Kasumi-1 (cell line): ENCODE results near the gene FLYWCH2.
A peak's percentile ranks its signal among the peaks of the same experiment; 100 is the strongest.

Experiments
- DNase-seq, 2 experiments: peaks; one replicate each; lab custom pipeline; 2025; lab: John Stamatoyannopoulos, UW

The FLYWCH2 gene

DNA sequence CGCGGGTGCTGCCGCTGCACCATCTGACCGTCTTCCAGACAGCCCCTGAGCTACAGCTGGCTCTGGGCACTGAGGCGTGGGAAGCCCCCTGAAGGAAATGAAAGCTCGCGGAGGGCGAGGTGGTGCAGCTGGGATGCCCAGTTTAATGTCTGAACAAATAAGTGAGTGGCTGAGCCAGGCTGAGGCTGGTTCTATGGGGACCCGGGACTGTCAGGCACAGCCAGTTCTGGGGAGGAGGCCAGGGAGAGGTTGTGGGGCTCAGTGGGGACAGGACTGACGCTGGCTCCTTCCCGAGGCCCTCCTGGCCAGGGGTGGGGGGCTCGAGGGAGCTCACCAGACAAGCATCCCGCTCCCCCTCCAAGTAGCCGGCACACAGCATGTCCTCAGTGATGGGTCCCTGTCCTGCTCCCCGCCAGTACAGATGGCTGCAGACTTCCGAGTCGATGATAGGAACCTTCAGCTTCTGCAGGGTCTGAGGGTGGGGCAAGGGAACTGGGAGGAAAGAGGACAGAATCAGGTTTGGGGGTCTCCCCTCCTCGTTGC, 29.4 kb upstream of the FLYWCH2 start:
- DNase-seq = no peak

DNA sequence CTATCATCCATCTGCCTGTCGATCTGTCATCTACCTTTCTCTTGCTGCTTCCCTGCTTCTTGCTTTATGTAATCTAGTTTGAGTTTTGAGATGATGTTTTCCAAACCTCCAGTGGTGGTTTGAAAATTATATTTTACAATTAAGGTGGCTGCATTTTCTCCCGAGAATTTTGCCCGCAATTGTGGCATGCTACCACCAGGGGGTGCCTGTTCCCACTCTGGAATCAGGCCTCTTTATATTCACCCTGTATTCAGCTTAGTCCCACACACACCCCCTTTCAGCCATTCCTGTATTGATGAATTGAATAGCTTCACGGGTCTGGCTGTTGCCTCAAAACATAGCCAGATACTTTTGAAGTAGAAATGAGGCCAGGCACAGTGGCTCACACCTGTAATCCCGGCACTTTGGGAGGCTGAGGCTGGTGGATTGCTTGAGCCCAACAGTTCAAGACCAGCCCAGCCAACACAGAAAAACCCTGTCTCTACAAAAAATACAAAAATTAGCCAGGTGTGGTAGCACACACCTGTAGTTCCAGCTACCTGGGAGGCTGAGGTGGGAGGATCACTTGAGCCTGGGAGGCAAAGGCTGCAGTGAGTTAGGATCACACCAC, 28.2 kb upstream of the FLYWCH2 start:
- DNase-seq = no peak

DNA sequence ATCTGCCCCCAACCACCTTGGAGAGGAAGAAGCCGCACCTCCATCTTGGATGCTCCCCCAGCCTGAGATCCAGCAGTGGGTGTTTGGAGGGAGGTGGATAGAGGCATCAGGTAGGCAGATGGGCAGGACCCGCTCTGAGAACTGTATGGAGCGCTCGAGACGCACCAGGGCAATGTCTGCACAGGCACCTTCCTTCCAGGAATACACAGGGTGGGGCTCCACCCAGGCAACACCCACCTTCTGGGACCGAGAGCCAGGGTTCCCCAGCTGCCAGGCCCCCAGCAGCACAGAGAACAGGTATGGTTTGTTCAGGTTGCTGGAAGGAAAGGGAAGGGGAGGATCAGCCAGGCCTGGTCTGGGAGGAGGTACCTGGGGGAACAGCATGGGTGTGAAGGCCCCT, 27.5 kb upstream of the FLYWCH2 start:
- no peak for DNase-seq

DNA sequence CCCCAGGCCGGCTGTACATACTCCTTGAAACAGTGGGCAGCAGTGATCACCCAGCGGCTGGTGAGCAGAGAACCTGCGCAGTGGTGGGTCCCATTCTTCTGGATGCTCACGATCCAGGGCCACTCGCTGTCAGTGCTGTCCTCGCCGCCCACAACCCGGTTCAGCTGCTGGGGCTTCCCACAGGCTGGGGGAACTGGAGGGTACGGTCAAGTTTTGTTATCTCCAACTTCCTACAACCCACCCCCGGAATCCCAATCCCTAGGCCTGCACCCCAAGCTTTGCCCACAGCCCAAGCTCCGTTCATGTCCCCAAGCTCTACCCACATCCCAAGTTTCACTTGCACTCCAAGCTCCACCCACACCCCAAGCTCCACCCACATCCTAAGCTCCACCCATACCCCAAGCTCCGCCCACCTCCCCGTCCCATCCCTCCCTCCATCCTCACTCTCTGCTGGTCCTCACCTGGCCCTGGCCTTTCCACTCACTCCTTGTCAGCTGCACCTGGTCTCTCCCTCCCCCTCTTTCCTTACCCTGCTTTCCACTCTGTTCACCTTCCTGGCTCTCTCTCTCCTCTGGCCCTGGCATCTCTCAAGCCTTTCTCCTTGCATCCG, 26.8 kb upstream of the FLYWCH2 start:
- no peak for DNase-seq

DNA sequence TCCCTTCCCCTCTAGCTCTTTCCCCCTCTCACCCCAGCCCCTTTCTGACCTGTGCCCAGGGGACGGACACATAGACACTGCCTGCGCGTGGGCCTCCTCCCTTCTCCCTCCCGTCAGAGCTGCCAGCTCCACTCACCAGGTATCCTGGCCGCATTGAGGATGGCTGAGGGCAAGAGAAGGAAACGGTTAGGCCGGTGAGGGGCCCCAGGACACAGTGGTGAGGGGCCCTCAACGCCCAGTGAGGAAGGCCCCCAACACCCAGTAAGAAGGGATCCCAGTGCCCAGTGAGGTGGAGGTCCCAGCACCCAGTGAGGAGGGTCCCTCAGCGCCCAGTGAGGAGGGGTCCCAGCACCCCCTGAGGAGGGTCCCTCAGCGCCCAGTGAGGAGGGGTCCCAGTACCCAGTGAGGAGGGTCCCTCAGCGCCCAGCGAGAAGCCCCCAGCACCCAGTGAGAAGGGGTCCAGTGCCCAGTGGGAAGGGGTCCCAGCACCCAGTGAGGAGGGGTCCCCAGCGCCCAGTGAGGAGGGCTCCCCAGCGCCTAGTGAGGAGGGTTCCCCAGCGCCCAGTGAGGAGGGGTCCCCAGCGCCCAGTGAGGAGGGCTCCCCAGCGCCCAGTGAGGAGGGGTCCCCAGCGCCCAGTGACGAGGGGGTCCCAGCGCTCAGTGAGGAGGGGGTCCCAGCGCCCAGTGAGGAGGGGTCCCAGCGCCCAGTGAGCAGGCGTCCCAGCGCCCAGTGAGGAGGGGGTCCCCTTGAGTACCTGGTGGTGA, 26.1 kb upstream of the FLYWCH2 start:
- DNase-seq = no peak

DNA sequence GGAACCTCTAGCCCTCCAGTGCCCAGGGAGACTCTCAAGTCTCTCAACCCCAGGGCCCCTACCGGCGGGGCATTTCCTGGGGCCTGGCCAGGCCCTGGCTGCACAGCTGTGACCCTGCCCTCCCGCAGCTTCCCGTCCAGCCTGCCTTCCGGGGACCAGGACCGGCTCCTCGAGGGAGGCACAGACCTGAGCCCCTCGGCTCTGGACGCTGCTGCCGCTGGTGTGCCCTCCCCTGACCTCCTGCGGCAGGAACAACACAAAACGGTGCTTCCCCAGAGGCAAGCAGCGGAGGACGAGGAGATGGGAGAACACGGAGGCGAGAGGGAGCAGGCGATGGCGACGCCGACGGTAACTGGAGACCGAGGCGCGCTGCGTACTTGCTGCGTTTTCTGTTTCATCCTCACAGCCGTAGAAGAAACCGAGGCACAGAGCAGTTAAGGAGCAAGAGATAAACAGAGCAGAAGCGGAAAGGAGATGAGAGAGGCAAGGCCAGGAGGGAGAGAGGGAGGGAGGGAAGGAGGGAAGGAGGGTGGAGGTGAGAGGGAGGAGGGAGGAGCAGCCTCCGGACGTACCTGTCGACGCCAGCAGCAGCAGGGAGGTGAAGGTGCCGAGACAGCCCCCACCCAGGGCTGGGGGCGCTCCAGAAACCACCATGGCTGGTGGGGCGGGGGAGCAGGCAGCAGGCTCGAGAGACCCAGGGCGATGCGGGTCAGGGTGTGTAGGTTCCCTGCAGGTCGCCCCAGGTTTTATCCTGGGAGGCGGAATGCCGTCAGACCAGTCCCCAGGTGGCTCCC, 25.4 kb upstream of the FLYWCH2 start, which contains the start of gene PRSS22:
TSS of gene PRSS22 (minus strand) at position 720 of the 794 bp plus-strand sequence. CDS start at position 654, 66 bp downstream.
- DNase-seq = no peak

DNA sequence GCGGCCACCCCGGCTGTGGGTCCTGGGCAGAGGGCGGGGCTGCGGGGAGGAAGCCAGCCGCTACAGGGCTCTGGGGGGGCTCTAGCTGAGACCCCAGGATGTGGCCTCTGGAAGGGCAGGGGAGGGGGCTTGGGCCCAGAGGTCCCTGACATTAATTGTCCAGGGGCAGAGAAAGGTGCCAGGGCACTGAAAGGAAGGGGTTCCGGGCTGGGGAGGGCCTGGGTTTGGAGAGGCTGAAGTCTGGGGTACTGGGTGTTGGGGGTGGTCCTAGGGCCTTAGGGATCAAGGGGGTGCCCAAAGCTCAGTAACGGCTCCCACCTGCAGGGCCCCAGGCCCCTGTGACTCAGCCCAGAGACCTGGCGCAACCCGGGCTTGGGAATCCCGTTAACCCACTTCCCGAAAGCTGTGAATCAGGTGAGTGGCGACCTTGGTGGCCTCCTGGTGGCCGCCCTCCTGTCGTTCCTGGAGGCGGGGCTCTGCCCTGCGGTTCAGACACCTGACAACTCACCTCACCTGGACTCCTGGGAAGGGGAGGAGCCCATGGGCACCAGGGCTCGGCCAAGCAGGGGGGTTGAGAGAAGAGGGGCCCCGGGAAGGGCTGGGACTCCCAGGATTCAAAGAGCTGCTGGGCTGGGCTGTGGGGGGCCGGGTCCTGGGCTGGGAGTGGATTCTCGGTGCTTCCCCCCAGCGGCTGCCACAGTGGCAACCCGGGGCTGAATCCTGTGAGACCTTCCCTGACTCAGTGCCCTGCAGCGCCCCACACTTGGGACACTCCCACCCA, 24.6 kb upstream of the FLYWCH2 start:
- DNase-seq = no peak

DNA sequence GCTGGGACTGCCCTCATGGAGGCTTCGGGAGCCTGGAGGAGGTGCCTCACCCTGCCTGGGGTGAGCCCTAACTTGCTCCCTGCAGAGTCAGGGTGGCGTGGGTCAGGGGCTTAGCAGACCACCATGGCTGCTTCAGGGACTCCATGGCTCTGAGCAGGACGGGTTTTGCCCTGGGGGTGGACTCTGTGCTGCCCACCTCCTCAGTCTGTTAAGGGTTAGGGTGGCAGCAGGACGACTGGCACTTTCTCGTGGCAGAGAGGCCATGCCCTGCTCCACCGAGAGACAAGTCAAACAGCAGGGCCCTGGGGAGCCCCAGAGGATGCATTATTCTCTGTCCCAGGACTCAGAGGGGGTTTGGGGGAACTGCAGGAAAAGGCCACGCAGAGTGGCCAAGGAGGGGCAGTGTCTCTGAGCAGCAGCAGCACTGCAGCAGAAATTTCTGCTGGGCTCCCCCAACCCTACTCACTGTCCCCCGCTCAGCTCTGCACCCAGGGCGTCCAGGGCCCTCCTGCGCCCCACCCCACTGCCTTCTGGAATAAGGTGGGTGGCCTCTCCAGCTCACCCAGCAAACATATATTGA, 23.2 kb upstream of the FLYWCH2 start:
- no peak for DNase-seq

DNA sequence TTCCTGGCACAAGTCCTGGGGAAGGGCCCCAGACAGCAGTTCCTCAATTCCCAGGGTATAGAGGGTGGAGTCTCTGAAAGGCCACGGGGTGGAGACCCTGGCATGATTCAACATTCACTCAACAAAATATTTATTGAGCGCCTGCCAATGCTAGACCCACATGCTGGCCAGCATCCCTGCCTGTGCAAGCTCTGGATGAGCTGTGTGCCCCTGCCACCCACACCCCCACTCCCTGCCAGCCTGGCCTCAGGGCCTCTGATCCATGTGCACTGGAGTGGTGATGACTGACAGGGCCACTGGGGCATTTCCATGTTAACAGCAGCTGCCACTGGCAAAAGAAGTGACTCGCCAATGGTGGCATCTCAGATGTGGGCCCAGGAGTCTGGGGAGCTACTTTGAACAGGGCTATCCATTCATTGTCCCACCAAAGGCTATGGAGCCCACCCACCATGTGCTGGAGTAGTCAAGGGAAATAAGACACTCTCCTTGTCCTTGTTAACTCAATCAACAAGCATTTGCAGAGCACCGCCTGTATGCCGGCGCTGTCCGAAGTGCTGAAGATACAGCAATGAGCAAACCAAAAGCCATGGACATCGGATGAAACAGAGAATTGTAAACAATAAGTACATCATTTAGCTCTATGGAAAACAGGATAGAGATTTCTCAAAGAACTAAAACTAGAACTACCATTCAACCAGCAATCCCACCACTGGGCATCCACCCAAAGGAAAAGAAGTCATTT, 22.0 kb upstream of the FLYWCH2 start:
- no peak for DNase-seq

DNA sequence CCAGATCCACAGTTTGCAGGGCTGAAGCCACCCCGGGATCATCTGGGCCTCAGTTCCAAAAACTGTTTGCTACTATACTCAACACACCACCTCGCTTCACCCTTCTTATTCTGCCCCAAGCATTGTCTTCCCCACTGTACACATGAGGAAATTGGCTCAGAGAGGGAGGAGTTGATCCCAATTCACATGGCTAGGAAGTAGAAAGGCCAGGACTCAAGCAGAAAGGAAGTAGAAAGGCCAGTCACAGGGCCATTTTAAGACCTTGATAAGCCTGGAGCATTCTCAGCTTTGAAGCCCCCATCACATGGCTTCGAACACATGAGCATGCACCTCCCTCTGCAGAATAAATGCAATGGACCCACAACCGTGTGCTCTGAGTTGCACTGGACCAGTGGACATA, 17.4 kb upstream of the FLYWCH2 start:
- no peak for DNase-seq

DNA sequence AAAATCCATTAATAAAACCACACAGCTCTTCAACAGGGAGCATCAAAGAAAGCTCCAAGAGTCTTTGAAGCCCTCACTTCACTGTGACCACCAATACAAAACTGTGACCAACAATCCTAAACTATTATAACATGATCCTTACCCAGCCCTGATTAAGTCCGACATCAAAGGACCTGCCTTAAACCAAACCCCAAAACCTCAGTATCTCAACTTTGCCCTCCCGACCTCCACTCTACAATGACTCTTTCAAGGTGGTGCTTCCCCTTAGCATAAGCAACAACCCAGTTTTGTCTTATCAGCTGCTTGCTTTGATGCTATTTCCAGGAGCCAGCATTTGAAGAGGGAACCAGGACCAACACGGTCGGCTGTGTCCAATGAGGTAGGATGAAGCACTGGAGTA, 16.6 kb upstream of the FLYWCH2 start:
- no peak for DNase-seq

DNA sequence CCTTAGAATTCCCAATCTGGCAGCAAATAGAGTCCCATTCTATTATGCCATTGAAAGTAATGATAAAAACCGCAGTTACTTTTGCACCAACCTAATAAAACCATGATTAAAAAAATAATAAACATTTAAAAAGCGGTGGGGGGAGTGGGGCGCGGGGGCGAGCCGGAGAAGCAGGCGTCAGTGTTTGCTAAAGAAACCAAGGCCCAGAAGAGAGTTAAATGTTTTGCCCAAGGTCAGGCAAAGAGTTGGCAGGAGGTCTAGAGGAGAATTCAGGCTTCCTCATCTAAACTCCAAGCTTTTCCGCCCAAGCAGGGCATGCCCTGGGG, 15.4 kb upstream of the FLYWCH2 start:
- DNase-seq = no peak

DNA sequence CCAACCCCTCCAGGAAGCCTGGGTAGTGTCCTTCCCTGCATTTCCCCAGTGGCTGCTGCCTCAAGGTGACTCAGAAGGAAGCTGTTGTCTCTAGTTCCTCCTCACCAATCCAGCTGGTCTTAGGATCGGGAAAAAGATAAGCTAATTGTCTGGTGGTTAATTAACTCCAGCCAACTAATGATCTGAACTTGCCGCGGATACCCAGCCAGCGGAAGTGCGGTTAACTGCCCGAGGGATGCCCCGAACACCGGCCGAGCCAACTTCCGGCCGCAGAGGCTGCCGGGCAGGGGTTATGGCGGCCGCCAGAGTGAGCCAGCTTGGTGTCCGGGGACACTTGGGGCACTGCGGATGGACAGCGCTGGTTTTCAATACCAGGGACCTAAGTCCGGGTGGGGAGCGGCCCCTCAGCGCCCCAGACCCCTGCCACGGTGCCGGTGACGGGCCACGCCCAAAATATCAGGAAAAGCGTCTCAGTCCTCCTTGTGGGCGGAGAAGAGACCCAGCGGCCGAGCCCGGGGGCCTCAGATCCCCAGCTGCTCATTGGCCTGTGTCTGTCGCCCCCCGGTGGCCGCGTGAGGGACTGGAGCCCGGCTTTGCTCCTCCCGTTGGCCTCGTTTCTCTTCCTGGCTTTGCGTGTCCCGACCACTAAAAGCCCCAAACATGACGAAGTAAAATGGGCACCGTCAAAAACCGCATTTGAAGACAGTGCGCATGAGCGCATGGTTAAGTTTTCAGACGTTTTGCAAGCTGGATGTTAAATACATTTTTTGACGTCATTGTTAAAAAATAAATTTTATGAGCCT, 14.8 kb upstream of the FLYWCH2 start:
- peak; percentile 70 to 75 for DNase-seq

DNA sequence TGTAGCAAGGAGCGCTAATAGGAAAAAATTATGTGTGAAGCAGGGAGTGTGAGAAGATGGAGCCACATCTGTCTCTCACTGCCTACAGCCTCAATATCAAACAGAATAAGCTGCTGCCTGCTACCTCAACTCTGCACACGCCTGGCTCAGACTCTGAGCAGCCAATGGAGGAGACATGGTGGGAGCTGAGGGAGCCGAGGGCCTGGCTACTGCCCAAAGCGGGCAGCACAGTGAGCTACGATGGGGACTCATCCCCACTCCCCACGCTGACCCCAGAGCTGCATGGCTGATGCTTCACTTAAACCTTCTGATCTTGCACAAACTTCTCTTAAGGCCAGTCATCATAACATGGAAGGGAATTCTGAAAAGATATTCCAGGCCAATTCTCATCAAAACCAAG, 11.1 kb upstream of the FLYWCH2 start:
- no peak for DNase-seq

DNA sequence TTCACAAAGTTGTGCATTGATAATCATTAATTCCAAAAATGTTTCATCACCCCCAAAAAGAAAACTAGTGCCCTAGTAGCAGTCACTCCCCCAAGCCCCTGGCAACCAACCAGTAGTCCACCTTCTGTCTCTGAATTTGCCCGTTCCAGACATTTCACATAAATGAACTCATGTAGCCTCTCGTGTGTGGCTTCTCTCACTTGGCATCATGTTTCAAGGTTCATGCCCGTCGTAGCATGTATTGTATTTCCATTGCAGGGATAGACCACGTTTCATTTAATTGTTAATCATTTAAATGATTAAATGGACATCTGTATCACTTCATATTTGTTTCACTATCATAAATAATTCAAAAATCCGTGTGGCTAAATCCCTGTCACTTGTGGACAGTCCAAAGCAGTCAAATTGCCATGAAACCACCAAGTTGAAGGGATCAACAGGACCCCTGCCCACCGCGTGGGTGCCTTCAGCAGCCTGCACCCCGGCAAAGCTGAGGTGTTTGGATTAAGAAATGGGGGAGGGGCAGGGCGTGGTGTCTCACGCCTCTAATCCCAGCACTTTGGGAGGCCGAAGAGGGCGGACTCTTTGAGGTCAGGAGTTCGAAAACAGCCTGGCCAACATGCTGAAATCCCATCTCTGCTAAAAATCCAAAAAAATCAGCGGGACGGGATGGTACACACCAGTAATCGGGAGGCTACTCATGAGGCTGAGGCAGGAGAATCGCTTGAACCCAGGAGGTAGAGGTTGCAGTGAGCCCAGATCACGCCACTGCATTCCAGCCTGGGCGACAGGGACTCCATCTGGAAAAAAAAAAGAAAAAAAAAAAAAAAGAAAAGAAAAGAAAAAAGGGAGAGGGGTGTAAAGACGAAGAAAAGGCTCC, 8.7 kb upstream of the FLYWCH2 start:
- DNase-seq = no peak

DNA sequence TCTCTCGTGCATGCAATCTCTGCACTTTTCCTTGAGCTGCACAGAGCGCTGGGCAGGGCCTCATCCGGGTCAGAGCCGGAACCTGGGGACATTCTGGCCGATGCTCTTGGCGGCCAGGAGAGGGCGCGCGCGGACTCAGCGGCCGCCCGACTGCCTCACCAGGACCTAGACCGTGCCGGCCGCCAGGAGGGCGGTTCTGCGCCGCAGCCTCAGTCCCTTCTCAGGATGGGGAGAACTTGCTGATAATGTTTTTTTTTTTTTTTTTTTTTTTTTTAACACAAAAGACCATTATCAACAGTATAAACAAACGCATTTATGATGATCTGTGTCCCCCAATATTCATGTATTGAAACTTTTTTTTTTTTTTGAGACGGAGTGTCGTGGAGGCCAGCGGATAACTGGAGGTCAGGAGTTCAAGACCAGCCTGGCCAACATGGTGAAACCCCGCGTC, 8.1 kb upstream of the FLYWCH2 start:
- DNase-seq = peak; percentile 18 to 35

DNA sequence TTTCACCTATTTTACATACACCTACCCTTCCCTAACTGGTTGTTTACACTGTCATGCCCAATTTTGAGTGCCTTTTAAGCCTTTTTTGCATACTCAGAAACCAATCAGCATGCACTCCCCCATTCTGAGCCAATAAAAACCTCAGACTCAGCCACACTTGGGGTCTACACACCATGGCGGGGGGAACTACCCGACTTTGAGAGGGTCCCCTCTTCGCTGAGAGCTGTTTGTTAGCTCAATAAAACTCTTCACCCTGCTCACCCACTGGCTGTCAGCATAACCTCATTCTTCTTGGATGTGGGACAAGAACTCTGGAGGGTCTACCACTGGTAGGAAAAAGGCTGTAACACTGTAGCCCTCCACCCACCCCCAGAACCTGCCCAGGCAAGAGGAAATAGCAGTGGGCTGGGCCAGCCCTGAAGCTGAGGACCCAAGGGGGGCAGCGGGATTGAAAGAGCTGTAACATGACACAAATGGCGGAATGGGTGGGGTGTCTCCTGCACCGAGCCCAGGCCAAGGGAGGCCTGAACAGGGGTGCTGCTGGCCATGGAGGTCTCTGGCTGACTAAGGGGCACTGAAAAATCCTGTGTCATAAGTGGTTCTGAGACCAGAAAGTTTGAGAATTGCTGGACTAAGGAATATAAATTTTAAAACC, 3.0 kb upstream of the FLYWCH2 start:
- DNase-seq = no peak
